ENCODE results near the gene CASP8. TPM values are rescaled to one million over a fixed set of nuclear protein-coding genes. Genes with fewer than 3 reads are reported as not detected.

CASP8 gene
- total and polyA plus RNA-seq, 2 of the 8 experiments (the other 6 are each of a cell fraction or from before 2014, with no cell fraction given): 2.3 to 3.6 TPM

GRCh38 chr2:201266629-201267028 is 6.3 kb downstream of the CASP8 start:
- H3K23me2 ChIP-seq (ENCODE audit: low read depth, low read length): no peaks in the 10 kb centered on the region
- H2BK15ac ChIP-seq (ENCODE audit: low read length): no peak overlapping the region
- ChIA-PET POLR2A (ENCODE audit: partially characterized antibody) (no interaction called here), CTCF (ENCODE audit: partially characterized antibody) (interaction anchor here (0.9 to 1.5 kb wide), 3 partner anchors 10 to 51 kb away, joined by 3 to 8 read pairs (median 3); no protein-coding TSS in a partner anchor)
- H3K4ac ChIP-seq (replicated peaks; ENCODE audit: insufficient read length, low read depth, low read length): no peak overlapping the region
- H3K27ac ChIP-seq (ENCODE audit: low read depth, low read length): no peak overlapping the region
- no peaks in the 10 kb centered on the region for H4K20me1 ChIP-seq (replicated peaks in 1 of 2; ENCODE audit: control insufficient read depth in 1 of 2, insufficient read depth in 2 of 2, low read length in 2 of 2)
- no peaks in the 10 kb centered on the region for H3K79me1 ChIP-seq (ENCODE audit: low read depth, low read length)
- H2BK120ac ChIP-seq (replicated peaks; ENCODE audit: low read depth, low read length): no peak overlapping the region
- H3K36me3 ChIP-seq (ENCODE audit: control insufficient read depth in 2 of 4, insufficient read depth in 4 of 4, low read length in 3 of 4): no peaks in the 10 kb centered on the region
- TF ChIP-seq RBBP5 (IDR thresholded peaks at IDR 0.05; ENCODE audit: borderline replicate concordance, low read depth, low read length) (no peak), SIN3A (conservative IDR thresholded peaks at IDR 0.05 in 1 of 2, IDR thresholded peaks at IDR 0.05 in 1 of 2; ENCODE audit: low read depth in 1 of 2, low read length in 2 of 2) (no peak), BCL11A (IDR thresholded peaks at IDR 0.05; ENCODE audit: low read depth in 2 of 2, low read length in 2 of 2) (no peak), SRF (IDR thresholded peaks at IDR 0.05; ENCODE audit: low read depth, low read length) (no peak), CBX5 (IDR thresholded peaks at IDR 0.05; ENCODE audit: low read depth, low read length) (no peak), EGR1 (IDR thresholded peaks at IDR 0.05; ENCODE audit: borderline replicate concordance, low read depth, low read length) (no peak), SP4 (IDR thresholded peaks at IDR 0.05; ENCODE audit: low read length) (no peak)
- TF ChIP-seq, protein P1, sequence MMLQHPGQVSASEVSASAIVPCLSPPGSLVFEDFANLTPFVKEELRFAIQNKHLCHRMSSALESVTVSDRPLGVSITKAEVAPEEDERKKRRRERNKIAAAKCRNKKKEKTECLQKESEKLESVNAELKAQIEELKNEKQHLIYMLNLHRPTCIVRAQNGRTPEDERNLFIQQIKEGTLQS (IDR thresholded peaks at IDR 0.05; ENCODE audit: insufficient read depth, low read depth, low read length): no peak
- H4K8ac ChIP-seq (ENCODE audit: extremely low read depth, insufficient read depth, low read length): no peak overlapping the region
- H3K4me1 ChIP-seq (replicated peaks in 1 of 4; ENCODE audit: control insufficient read depth in 3 of 4, insufficient read depth in 4 of 4, low read length in 3 of 4): no peaks in the 10 kb centered on the region
- no peak overlapping the region for H3K23ac ChIP-seq (ENCODE audit: insufficient read length)
- no peak overlapping the region for H2BK20ac ChIP-seq (ENCODE audit: low read length)
- H2BK5ac ChIP-seq (ENCODE audit: low read depth, low read length): no peak overlapping the region
- H3K9ac ChIP-seq (replicated peaks in 1 of 4; ENCODE audit: extremely low read depth in 1 of 4, low read depth in 3 of 4, low read length in 3 of 4): no peak overlapping the region
- H4K5ac ChIP-seq (ENCODE audit: insufficient read length, low read depth, low read length): no peak overlapping the region
- no peaks in the 10 kb centered on the region for H3K27me3 ChIP-seq (replicated peaks in 1 of 4; ENCODE audit: control insufficient read depth in 3 of 4, extremely low read depth in 1 of 4, insufficient read depth in 3 of 4, low read length in 3 of 4)
- no peak overlapping the region for H2BK12ac ChIP-seq (ENCODE audit: low read depth, low read length)
- no peak overlapping the region for H3K4me3 ChIP-seq (ENCODE audit: extremely low read depth in 1 of 4, insufficient read depth in 2 of 4, low read depth in 3 of 4, low read length in 4 of 4)
- H3K18ac ChIP-seq (ENCODE audit: extremely low read depth, low read length): no peak overlapping the region
- no peak overlapping the region for H2AK5ac ChIP-seq (ENCODE audit: low read depth, low read length)
- DNase-seq (ENCODE audit: low read depth in 1 of 2, low spot score in 2 of 2) (no peak), FAIRE-seq (no peak)
- no peak overlapping the region for H2AFZ ChIP-seq (ENCODE audit: low read length)
- no peak overlapping the region for H3K56ac ChIP-seq (replicated peaks; ENCODE audit: insufficient read length, low read depth, low read length)
- no peaks in the 10 kb centered on the region for H3K79me2 ChIP-seq (ENCODE audit: control insufficient read depth in 1 of 2, insufficient read depth in 2 of 2, low read length in 2 of 2)
- WGBS, 2 experiments (ENCODE audit: extremely low coverage in 1 of 2, insufficient coverage in 1 of 2, insufficient read length in 1 of 2, insufficient replicate concordance in 2 of 2, low coverage in 1 of 2, low lambda C conversion rate in 2 of 2, missing lambda C conversion rate in 1 of 2): 85% methylated on average over 2 of the region's 2 CpGs; no CpG with 5 or more reads in 1 of the 2 experiments
- no peaks in the 10 kb centered on the region for H3K9me3 ChIP-seq (ENCODE audit: insufficient read depth in 2 of 2, low read depth in 1 of 2, low read length in 1 of 2)
- no peak overlapping the region for H4K91ac ChIP-seq (replicated peaks; ENCODE audit: insufficient read length, low read length)
- no peak overlapping the region for H3K14ac ChIP-seq (ENCODE audit: insufficient read length)
- no peak overlapping the region for H3K4me2 ChIP-seq (ENCODE audit: insufficient read depth in 1 of 2, low read depth in 2 of 2, low read length in 2 of 2)
